NCI-H748 treated with DMSO at 0.1 percent for 48 hours (cell line): ENCODE results near the gene HOXC4.
"Not testable (repeated sequence)": the region's sequence is repeated elsewhere in the genome, so short reads cannot be mapped to it uniquely, and the experiment has no call there.

ENCODE experiments used
- DNase-seq: peaks from one replicate; lab custom pipeline; 2025; lab: John Stamatoyannopoulos, UW

Gene HOXC4

GRCh38 chr12:54058128-54058768 is 4.6 kb downstream of the HOXC4 start:
- DNase-seq, result no peak

DNA sequence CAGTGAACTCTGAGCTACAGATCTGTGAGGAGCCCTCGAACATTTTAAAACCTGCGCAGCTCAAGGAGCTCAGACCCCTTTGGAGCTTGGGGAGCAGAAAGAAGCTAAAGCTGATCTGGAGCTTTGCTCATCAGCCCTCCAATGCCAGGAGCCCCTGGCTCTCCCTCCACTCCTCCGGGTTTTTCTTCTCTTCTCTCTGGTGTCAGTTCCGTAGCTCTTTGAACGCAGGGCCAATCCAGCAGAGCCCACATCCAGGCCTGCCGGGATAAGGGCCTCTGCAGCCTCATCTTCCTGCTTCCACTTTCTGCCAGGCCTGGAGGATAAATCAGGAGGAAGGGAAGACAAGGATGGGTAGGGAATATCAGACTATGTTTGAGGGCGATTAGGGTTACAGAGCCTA is 6.0 kb downstream of the HOXC4 start:
- no peak for DNase-seq

- no peak for DNase-seq
Measured at GRCh38 chr12:54060174-54060974, 6.7 kb downstream of the HOXC4 start.

GRCh38 chr12:54060975-54061778 is 7.5 kb downstream of the HOXC4 start:
- no peak for DNase-seq

- DNase-seq, result no peak
Measured at GRCh38 chr12:54065677-54066076, 12.0 kb downstream of the HOXC4 start.

GRCh38 chr12:54066408-54066807 is 12.8 kb downstream of the HOXC4 start:
- DNase-seq, result no peak

DNA sequence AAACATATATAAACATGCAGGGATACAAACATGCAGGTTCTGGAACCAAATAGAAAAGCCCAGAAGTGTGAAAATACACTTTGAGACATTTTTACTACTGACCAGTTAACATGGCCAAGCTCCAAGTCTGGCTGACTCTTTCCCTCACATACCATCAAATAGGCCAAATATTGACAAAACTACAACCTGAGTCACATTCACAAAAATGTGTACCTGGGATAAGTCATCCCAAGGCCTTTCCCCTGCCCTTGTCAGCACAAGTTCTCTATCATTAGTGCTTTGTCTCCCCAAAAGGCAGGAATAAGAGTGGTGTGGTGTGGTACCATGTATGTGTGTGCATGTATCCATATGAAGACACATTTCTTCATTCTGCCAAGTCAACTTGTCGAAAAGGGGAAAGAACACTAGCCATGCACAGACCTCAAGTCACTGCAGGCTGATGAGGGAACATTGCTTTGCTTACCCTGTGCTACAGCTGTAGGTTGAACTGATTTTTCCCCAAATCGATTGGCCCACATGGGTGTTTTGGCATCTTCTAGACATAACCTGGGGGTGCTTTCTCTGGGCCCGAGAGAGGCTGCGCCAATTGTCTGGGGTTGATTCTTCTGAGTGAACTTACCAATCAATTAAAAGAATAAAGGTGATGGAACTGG is 14.9 kb downstream of the HOXC4 start:
- no peak for DNase-seq

DNA sequence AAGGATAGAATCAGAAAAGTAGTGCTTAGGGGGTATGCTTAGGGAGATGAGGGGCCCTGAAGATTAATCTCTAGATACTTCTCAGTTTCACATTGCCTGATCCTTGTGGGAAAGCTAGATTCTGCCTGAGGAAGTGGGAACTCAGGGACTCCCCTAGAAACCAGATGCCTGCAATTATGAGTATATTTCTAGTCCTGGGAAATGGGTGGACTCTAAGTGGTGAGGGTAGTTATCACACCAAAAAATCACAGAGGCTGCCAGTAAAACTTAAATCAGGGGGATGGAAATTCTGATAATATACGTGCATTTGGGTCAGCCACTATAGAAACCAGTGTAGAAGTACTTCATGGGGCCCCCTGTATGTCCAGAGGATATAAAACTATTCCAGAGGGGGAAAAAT is 18.3 kb downstream of the HOXC4 start:
- no peak for DNase-seq

DNA sequence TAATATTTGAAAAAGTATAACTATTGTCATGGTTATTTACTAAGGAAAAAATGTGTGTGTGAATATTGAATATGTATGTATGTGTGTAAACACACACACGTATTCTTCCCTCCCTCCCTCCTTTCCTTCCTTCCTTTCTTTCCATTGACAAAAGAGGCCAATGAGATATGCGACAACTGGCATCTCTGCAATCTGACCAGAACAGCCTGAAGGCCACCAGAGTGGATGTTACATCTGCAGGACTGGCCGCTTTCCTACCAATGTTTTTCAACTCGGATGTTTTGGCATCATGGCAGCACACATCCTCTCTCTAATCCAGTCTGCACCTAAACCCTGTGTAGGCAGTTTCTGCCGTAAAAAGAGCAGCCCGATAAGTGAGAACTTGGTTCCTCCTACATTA is 20.7 kb downstream of the HOXC4 start:
- DNase-seq, result no peak

DNA sequence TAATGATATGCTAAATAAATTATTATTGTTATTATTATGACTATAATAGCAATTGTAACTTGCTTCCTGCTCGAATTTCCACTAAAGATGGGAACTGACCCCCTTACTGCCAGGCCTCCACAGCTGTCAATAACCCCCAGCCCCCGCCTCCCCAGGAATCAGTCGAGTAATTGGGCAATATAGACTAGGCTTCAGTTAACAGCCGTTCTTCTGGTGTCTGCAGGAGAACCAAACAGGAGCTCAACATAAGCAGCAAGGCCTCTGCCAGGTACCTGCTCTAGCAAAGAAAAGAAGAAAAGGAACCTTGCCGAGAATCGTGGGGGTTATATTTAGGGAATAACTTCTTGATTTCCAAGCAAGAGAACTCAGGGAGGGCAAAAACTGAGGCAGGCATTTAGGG is 21.8 kb downstream of the HOXC4 start:
- no peak for DNase-seq

GRCh38 chr12:54075974-54076373 is 22.3 kb downstream of the HOXC4 start:
- DNase-seq, result no peak

GRCh38 chr12:54077843-54078242 is 24.2 kb downstream of the HOXC4 start:
- not testable (repeated sequence) for DNase-seq

GRCh38 chr12:54079115-54079514 is 25.5 kb downstream of the HOXC4 start:
- not testable (repeated sequence) for DNase-seq

- not testable (repeated sequence) for DNase-seq
Measured at GRCh38 chr12:54080008-54080924, 26.6 kb downstream of the HOXC4 start.

- DNase-seq, result not testable (repeated sequence)
Measured at GRCh38 chr12:54081053-54081514, 27.4 kb downstream of the HOXC4 start.

- DNase-seq, result not testable (repeated sequence)
Measured at GRCh38 chr12:54081581-54082396, 28.2 kb downstream of the HOXC4 start.

DNA sequence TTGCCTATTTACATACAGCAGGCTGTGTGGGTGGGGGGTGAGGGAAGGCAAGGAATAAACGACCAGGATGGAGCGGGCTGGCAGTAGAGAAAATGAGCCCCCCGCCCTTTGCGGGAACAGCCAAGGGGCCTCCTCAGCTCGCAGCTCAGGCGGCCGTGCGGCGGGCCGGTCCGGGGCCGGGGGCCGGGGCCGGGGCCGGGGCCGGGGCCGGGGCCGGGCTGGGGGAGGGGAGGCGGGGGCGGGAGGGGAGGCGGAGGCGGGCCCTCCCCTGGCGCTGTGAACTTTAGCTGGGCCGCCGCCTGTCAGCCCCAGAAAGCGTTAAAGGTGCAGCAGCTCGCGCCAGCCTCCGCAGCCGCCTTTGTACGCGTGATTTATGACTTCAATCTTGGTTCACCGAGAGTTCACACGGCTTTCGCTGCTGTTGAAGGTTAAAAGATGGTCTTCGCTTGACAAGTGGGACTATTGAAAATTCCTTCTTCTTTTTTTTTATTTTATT is 28.8 kb downstream of the HOXC4 start:
- no peak for DNase-seq

- not testable (repeated sequence) for DNase-seq
Measured at GRCh38 chr12:54088011-54088410, 34.4 kb downstream of the HOXC4 start.

DNA sequence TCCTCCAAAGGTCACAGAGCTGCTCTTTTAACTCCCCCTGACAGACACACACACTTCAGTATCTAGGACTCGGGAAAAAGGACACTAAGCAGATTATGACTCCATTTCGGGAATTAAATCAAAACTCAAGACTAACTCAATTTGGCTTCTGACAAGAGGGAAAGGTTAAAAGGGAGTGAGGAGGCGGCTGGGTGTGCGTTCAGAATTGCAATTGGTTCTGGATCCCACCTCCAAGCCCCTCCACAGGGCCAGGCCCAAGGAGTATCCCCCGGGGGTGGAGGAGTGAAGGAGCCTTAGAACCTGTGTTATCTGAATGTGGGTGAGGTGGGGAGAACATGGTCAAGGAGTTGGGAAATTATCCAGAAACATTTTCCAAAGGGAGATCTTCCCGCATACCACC is 35.8 kb downstream of the HOXC4 start:
- DNase-seq, result not testable (repeated sequence)

DNA sequence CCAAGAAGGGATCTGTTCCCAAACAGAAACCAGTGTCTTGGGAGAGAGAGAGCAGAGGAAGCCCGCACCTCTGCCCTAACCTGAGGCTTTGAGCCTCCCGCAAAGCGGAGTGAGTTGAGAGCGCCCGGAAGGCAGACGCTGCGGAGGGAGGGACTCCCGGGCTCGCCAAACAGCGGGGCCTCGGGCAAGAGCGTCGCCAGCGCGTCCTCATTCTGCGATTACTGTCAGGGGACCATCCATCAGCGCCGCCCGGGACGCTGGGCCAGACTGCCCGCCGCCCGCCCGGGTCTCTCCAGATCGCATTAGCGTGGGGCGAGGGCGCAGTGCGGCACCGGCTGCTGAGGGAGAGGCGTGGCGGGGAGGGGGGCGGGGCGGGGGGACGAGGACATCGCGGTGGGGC is 36.7 kb downstream of the HOXC4 start:
- DNase-seq, result not testable (repeated sequence)
